Parathyroid adenoma (tissue), 2 donors: ENCODE measurements around the gene SYT2.

Source experiments
- H2AFZ ChIP-seq: fragments of 300-600 bp; sonication (generic); one replicate; pipeline ENCODE4 v1.7.0; 2017; ENCODE audit warnings: antibody characterized with exemption, mild to moderate bottlenecking
- H3K27ac ChIP-seq: fragments of 300-600 bp; sonication (generic); one replicate; pipeline ENCODE4 v1.7.0; 2017
- H3K27me3 ChIP-seq: fragments of 300-600 bp; sonication (generic); one replicate; pipeline ENCODE4 v1.7.0; 2017; ENCODE audit warnings: low read length; ENCODE audit not compliant: control insufficient read depth, insufficient read depth
- H3K36me3 ChIP-seq: fragments of 300-600 bp; sonication (generic); one replicate; pipeline ENCODE4 v1.7.0; 2017; ENCODE audit warnings: low read length; ENCODE audit not compliant: control insufficient read depth, insufficient read depth
- H3K4me1 ChIP-seq: fragments of 300-600 bp; sonication (generic); one replicate; pipeline ENCODE4 v1.7.0; 2017; ENCODE audit warnings: control low read depth
- H3K4me2 ChIP-seq: fragments of 300-600 bp; sonication (generic); one replicate; pipeline ENCODE4 v1.7.0; 2017; ENCODE audit warnings: low read length
- H3K4me3 ChIP-seq: fragments of 300-600 bp; sonication (generic); one replicate; pipeline ENCODE4 v1.7.0; 2017; ENCODE audit warnings: low read depth, low read length
- H3K79me2 ChIP-seq: fragments of 300-600 bp; sonication (generic); one replicate; pipeline ENCODE4 v1.7.0; 2017; ENCODE audit warnings: control low read depth
- H3K9ac ChIP-seq: fragments of 300-600 bp; sonication (generic); one replicate; pipeline ENCODE4 v1.7.0; 2017; ENCODE audit warnings: mild to moderate bottlenecking
- H3K9me3 ChIP-seq: fragments of 300-600 bp; sonication (generic); one replicate; pipeline ENCODE4 v1.7.0; 2017; ENCODE audit warnings: low read length; ENCODE audit not compliant: control insufficient read depth
- TF ChIP-seq, protein P1 (sequence below): fragments of 300-600 bp; sonication (generic); IDR thresholded peaks from one replicate; pipeline ENCODE4 v1.7.0; 2017; ENCODE audit warnings: antibody characterized with exemption, mild to moderate bottlenecking
- donor health status: primary hyperparathyroidism.

The SYT2 gene

DNA sequence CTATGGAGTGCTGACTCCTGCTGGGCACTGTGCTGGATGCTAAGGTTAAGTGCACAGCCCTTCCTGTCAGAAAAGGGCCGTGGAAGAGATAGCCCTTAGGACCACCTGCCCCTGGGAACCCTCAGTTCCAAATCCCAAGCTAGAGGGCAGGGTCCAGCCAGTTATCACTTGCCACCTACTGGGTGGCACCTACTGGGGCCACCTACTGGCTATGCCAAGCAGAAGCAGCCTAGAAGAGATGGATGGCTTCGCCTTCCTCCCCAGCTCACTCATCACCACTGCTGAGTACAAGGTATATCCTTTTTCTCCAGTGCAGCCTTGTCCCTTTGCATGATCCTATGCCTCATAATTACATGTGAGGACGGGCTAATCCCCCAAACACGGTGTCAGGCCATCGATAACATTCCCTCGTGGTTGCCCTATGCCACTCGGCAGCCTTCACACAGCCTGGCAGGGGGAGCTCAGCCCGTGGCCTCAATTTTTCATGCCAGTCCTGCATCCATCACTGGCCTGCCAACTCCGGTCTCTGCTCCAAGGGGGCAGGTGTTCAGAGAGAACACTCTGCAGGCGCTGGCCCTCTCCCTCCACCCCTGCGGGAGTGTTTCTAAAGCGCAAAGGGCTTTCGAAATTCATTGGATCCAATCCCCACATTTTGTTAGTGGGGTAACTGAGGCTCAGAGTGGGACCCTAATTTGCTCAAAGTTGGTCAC lies 49.0 kb downstream of the SYT2 start:
- Histone ChIP-seq H3K9me3 (no peaks in the 10 kb centered on the region), H3K4me2 (no peak overlapping the region), H3K27me3 (no peaks in the 10 kb centered on the region), H3K36me3 (no peaks in the 10 kb centered on the region), H3K4me1 (no peaks in the 10 kb centered on the region), H3K9ac (no peak overlapping the region), H2AFZ (no peak overlapping the region), H3K27ac (no peak overlapping the region), H3K79me2 (no peaks in the 10 kb centered on the region), H3K4me3 (no peak overlapping the region)
- TF ChIP-seq, protein P1, sequence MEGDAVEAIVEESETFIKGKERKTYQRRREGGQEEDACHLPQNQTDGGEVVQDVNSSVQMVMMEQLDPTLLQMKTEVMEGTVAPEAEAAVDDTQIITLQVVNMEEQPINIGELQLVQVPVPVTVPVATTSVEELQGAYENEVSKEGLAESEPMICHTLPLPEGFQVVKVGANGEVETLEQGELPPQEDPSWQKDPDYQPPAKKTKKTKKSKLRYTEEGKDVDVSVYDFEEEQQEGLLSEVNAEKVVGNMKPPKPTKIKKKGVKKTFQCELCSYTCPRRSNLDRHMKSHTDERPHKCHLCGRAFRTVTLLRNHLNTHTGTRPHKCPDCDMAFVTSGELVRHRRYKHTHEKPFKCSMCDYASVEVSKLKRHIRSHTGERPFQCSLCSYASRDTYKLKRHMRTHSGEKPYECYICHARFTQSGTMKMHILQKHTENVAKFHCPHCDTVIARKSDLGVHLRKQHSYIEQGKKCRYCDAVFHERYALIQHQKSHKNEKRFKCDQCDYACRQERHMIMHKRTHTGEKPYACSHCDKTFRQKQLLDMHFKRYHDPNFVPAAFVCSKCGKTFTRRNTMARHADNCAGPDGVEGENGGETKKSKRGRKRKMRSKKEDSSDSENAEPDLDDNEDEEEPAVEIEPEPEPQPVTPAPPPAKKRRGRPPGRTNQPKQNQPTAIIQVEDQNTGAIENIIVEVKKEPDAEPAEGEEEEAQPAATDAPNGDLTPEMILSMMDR: no peak

GRCh38 chr1:202659974-202660373 lies 50.3 kb downstream of the SYT2 start:
- Histone ChIP-seq H3K9me3 (no peaks in the 10 kb centered on the region), H3K27ac (no peak overlapping the region), H3K36me3 (no peaks in the 10 kb centered on the region), H3K9ac (no peak overlapping the region), H3K4me3 (no peak overlapping the region), H3K79me2 (no peaks in the 10 kb centered on the region), H3K27me3 (no peaks in the 10 kb centered on the region), H3K4me2 (no peak overlapping the region), H2AFZ (no peak overlapping the region), H3K4me1 (no peaks in the 10 kb centered on the region)
- TF ChIP-seq, protein P1: no peak

DNA sequence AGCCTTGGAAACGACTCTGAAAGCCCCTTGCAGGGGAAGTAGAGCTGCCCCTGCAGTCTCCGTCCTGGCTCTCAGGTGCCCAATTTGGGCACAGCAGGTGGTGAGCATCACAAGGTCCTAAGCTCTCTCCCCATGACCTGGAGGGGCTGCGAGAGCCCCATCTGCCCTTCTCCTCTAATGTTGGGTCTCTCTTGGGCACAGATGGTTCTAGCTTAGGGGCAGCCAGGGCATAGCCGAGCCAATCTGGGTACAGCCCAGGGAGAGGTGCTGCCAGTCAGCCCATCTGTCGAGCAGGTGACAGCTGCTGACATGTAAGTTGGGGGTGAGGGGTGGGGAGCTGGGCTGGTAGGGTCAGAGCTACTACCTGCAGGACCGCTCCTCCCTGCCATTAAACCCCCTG lies 50.7 kb downstream of the SYT2 start:
- H3K4me3 ChIP-seq: no peak overlapping the region
- H3K9ac ChIP-seq: no peak overlapping the region
- no peaks in the 10 kb centered on the region for H3K36me3 ChIP-seq
- H2AFZ ChIP-seq: no peak overlapping the region
- H3K4me1 ChIP-seq: no peaks in the 10 kb centered on the region
- TF ChIP-seq, protein P1: no peak
- H3K4me2 ChIP-seq: no peak overlapping the region
- H3K9me3 ChIP-seq: no peaks in the 10 kb centered on the region
- H3K79me2 ChIP-seq: no peaks in the 10 kb centered on the region
- H3K27me3 ChIP-seq: no peaks in the 10 kb centered on the region
- H3K27ac ChIP-seq: no peak overlapping the region

GRCh38 chr1:202658769-202659168 lies 51.5 kb downstream of the SYT2 start:
- H3K79me2 ChIP-seq: no peaks in the 10 kb centered on the region
- H3K27me3 ChIP-seq: no peaks in the 10 kb centered on the region
- H3K4me1 ChIP-seq: no peaks in the 10 kb centered on the region
- H3K9ac ChIP-seq: no peak overlapping the region
- H3K4me2 ChIP-seq: no peak overlapping the region
- no peak overlapping the region for H3K4me3 ChIP-seq
- no peak overlapping the region for H3K27ac ChIP-seq
- TF ChIP-seq, protein P1: no peak
- no peak overlapping the region for H2AFZ ChIP-seq
- H3K36me3 ChIP-seq: no peaks in the 10 kb centered on the region
- H3K9me3 ChIP-seq: no peaks in the 10 kb centered on the region

- Histone ChIP-seq H3K27me3 (no peaks in the 10 kb centered on the region), H2AFZ (no peak overlapping the region), H3K4me1 (no peaks in the 10 kb centered on the region), H3K9ac (no peak overlapping the region), H3K27ac (no peak overlapping the region), H3K4me2 (no peak overlapping the region), H3K36me3 (no peaks in the 10 kb centered on the region), H3K79me2 (no peaks in the 10 kb centered on the region), H3K9me3 (no peaks in the 10 kb centered on the region), H3K4me3 (no peak overlapping the region)
- TF ChIP-seq, protein P1: no peak
These were observed 51.9 kb downstream of the SYT2 start for GRCh38 chr1:202658251-202658759.
